Activated CD8-positive, alpha-beta memory T cell treated with anti-CD3 and anti-CD28 coated beads, Interleukin-2, amount 50 U/mL, for 24 hours (primary cell): ENCODE results near the gene C4orf50.

Experiments used
- DNase-seq: peaks from one replicate; pipeline ENCODE4 v3.0.0-alpha.2; 2020; ENCODE audit errors: extremely low read depth

Gene C4orf50

DNA sequence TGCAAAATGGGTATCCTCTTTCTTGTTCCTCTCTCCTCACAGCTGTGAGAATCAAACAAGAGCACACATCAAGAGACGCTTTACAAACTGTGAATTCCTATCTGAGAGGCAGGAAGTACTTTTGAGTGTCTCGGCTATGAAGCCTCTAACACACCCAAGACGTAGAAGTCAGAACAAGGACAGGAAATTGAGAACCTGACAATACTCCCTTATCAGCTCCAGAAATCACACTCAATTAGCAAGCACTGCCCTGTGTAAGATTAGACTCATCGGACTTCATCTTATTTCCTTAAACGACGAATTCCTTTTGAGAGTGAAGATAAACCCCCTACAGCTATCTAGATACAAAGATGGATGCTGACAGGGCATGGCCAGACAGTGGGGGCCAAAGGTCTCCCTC is 74.7 kb downstream of the C4orf50 start:
- no peak for DNase-seq

DNA sequence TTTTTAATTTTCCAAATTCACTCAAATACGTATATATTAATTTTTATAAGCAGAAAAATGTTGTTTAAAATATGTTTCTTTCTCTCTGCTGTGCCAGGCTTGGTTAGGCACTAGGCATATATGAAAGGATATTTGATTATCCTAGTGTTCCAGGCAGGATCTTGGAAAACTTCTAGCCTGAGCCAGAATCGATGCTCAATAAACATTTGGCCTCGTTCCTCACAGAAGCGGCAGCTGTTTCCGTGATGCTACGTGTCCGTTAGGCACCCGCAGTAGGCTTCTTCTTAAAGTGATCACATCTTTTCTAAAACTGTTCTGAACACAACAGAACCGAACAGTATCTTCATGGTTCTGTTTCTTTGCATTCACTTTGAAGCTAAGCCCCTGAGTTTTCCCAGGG is 75.3 kb downstream of the C4orf50 start:
- no peak for DNase-seq

DNA sequence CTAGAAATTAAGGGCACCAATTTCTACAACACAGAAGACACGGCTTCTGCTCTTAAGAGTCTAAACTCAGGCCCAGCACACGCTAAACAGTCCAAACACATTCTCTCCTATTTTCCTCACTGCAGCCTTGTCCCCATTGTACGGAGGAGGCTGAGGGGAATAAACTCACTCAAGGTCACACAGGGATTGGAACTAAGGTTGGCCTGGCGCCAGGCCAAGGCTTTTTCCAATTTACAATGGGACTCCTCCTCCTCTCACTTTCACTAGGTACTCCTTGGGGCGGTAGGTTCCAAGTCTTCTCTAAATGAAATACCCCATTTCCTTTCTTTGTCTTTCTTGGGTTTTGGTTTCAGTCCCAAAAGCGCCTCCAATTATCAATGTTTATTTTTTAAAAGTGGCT is 76.6 kb downstream of the C4orf50 start:
- no peak for DNase-seq

DNA sequence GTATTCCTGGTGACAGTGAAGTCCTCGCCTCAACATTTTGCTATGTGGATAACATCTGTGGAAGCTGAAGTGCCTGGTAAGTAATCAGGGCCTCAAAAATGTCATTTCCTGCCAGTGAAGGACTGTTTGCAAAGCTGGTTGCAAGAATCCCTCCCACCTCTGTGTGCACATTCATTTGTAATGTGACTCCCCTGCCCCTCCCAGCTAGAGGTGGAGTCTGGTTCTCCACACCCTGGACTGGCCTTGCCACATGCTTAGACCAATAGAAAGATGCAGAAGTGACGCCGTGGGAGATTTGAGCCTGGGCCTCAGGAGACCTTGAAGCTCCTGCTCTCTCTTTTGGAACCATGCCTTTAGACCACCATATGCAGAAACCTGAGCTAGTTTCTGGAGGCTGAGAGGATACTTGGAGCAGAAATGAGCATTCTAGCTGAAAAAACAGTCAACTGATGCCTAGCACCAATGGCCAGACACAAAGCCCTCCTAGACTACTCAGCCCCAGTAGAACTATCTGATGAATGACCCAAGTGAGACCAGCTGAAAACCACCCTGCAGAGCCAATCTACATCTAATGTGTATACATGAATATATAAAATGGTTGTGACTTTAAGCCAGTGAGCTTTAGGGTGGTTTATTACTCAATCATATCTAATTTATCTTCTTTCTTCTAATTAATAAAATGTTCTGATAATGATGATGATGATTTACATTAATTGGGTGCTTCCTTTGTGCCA is 77.6 kb downstream of the C4orf50 start:
- no peak for DNase-seq

DNA sequence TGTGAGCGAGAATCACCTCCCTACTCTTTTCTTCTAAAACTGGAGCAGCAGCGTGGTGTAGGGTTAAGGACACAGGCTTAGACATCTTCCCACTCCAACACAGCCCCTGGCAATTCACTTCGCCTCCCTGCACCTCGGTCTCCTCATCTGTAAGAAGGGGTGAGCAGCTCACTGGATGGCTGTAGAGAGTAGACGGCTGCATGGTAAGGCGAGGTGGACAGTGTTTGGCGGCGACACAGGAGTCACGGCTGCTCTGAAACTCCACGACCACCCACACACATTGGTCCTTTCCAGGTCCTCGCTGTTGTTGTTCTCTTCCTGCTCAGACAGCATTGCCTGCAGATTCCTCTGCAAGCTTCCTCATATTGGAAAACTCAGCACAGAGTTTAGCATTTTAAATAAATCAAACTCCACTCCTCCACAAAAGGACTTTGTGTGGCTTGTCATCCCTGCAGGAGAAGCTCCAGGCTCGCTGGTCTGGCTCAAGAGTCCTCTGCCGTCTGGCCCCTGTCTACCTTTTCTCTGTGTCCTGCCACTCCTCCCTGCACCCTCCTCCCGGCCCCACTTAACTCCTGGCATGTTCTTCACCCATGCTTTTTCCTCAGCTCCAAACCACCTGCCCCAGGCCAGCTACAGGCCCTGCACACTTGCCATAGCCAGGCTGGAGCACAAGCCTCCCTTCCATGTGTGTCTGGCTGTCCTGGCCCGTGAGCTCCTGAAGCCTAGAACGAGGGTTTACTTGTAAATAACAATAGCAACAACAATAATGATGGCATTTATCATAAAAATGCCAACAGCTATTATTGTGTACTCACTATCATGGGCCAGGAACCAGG is 84.0 kb downstream of the C4orf50 start:
- no peak for DNase-seq

DNA sequence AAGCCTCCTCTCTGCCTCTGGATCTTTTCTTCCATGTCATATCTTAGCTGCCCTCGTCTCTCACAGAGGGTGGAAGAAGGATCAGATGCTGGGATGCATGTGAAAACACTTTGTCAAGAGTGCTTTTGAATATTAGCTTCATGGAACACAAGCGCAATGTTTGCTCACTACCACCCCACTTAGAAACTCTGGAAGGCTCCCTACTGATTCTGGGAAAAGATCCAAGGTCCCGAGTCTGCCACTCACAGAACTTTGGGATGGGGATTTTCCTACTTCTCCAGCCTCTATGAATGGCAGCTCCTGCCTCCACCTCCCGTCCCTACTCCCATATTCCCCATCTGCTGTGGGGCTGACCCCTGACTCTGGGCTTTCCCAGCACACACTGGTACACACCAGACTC is 85.1 kb downstream of the C4orf50 start:
- DNase-seq = no peak

DNA sequence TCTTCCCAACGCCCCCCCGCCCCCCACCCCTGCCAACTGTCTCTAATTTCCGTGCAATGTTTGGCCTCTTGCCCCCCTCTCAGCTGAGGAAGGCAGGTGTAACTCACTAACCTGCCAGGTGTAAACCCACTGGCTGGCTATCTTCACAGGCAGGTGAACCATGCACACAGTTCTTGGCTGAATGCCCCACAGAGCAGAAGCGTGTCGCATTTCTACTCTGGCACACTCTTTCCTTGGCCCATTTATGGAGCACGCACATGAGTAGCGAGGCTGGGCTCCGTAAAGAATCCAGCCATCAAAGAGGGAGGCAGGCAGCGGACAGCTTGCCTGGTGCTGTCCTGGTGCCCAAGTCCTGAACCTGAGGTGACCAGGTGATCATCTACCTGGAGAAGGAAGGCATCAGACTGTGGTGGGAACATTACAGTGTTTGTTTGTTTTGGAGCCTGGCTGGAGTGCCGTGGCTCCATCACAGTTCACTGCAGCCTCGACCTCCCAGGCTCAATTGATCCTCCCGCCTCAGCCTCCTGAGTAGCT is 86.1 kb downstream of the C4orf50 start:
- DNase-seq = no peak

DNA sequence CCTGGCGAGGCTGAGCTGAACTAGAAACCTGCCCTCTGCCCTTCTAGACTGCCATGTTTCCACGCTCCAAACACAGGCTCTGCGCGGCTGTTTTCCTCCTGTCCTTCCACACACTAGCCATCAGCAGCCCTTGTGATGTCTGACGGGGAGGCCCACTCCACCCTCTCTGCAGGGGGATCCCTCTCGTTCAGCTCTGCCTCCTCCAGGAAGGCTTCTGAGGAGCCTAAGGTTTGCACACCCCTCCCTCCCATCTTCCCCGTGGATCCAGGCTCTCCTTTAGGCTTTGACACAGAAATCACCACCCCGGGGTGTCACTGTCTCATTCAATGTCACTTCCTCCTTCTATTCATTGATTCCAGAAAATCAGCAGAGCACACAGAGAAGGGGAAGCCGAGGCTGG is 86.7 kb downstream of the C4orf50 start:
- DNase-seq = no peak

DNA sequence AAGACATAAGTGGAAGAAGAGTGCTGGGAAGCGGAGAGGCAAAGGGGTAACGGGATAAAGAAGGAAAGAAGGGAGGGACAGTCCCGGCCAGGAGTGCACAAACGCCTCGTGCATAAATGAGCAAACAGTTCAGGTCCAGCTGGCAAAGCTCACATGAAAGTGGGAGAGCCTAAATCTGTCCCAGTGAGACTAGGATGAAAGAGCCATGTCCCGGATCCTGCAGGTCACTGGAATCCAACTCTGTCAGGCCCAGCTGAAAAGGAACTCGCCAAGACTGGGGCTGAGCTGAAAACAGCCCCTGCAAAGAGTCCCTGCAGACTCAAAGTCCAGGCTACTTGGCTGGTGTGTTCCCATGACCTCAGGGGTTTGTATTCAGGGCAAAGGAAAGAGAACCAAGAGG is 87.4 kb downstream of the C4orf50 start:
- DNase-seq = no peak

DNA sequence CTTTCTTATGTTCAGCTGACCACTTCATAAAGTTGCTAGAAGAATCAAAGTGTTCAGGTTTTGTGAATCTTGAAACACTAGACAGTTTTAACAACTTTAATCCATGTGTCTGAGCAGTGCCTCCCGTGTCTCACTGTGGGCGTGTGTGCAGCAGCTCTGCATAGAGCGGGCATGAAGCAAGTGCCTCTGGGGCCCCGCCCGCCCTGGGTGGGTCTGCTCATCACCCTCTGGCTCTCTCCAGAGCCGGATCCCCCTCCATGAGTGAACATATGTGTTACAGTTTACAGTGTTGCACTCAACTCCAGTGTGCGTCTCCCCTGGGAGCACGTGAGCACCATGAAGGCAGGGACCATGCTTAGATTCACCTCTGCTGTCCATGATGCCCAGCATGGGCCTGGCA is 87.8 kb downstream of the C4orf50 start:
- DNase-seq = no peak

DNA sequence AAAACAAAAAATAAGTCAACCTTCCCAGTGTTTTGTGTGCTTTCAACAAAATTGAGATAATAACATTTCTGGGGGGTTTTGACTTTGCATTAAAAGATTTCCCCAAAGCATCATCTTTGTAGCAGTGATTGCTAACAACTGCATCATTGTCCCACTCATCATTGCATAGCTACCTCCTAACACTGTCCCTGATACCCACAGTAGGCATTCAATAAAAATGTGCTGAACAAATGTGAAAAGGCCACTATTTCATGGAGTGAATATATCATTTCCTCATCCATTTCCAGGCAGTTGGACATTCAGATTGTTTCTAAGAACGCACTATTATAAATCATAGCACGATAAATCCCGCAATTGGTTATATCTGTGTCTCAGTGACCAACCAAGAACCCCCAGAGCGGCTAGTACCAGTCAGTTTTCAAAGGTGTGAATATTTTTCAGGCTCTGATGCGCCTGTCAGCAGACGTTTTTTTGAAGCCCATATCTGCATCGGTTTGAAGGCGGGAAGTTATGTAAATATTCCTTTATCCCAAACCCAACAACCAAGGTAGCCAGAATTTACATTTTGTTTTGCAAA is 89.3 kb downstream of the C4orf50 start:
- no peak for DNase-seq

DNA sequence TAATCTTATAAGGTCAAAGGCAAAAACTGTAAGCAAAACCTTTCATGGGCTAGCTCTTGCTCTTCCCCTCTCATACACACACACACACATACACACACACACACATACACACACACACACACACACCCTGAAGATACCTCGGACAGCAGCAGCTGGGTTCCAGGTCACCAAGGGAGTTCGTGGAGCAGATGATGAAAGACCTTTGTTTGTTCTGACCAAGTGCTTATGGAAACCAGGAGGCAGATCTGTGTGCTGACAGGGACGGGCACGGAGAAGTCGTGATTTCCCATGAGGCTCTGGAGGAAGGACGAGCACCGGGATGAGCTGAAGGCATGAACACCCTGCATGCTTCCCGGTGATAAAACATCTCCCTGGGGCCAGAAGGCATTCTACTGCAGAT is 90.0 kb downstream of the C4orf50 start:
- no peak for DNase-seq

DNA sequence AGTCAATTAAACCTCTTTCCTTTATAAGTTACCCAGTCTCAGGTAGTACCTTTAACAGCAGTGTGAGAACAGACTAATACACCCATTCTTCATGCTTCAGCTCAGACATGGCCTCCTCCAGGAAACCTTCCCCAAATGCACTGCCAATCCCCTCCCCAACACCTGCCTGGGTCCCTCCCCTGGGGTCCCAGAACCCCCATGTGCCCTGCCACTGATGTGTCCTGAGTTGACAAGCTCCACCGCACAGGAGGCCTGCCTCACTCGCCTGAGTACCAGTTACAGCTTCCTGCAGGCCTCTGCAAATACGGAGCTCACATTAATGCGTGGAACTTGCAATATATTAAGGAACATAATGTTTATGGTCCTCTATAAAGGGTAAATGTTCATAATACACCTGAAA is 90.5 kb downstream of the C4orf50 start:
- no peak for DNase-seq

DNA sequence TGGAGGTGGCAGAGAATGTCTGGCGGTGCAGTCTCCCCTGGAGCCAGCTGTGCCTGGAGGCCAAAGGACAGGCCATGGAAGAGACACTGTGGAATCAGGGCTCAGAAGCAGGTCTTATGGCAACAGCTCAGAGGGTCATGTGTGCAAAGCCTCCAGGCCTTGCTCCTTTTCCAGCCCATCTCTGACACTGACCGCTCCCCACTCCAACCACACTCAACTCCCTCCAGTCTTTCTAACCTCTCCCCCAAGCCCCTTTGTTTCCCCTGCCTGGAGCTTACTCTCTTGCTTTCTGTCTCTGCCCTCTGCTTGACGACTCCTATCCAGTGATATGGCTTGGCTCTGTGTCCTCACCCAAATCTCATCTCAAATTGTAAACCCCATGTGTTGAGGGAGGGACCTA is 91.1 kb downstream of the C4orf50 start:
- DNase-seq = no peak

DNA sequence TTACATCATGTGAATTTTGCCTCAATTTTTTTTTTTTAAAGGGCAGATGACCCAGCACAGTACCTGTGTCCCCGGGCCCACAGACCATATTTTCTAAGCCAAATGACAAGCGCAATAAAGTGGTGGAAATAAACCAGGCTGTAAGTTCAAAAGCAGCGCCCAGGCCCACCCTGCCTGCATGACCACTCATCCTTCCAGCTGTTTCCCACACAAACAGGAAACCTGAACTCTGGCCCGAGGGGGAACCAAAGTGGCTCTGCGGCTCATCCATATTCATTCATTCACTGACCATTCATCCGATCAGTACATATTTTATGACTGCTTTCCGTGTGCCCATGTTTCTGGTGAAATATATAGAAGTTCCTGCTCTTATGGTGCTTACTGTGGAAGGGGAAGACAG is 91.6 kb downstream of the C4orf50 start:
- DNase-seq = no peak

DNA sequence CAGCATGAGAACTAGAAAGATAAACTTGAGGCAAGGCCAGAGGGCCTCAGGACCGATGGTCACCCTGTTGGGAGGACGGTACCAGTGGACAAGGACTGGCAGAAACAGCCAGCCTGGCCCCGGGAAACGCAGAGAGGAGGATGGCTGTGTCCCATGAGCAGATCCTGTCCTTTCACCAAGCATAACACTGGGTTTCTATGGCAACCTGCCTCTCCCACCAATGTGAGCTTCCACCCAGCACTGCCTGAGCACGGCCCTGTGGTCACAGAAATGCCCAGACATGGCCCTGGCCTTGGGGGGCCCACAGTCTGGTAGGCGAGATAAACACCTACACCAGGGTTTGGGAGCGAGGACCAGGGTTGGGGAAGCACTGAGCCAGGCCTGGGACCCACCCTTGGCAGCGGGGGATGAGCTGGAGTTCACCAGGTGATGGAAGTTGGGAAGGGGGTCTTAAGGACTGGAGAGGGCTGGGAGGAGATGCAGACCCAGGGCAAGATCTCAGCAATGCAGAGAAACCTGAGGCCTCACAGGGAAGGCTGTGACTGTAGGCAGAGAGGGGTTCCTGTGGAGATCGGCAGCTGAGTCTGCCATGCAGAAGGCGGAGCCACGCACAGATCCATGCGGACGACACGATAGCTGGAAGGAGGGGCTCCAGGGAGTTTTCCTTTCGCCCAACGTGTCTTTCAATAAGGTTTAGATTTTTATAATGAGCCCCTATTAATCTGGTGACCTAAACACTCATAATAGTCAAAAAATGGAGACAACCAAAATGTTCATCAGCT is 92.6 kb downstream of the C4orf50 start:
- DNase-seq = no peak

DNA sequence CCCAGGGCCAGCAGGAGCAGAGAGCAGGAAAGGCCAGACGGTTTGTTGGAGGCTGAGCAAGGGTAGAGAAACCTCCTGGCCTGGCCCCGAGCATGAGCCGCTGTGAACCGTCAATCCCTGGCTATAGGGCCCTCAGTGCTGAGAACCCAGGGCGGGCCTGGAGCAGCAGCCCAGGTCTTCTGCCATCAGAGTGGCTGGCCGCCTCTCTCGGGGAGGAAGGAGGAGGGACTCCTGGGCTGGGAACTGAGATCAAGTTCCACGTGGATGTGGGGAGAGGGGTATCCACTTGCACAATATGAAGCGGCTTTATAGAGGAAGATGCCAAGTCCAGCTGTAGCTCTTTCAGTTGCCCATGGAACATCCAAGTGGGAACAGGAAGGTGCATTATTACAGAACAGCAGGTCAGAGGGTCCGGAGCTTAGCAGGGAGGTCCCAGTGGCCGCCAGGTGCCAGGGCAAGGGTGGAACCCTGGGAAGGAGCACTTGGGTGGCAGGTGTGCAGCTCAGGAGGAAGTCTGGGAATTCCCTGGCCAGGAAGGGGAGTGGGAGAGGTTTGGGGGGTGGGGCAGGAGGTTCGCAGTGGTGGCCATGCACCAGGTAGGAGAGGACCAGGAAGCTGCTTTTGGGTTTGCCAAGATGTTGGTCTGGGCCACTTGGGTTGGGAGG is 93.6 kb downstream of the C4orf50 start:
- DNase-seq = no peak

DNA sequence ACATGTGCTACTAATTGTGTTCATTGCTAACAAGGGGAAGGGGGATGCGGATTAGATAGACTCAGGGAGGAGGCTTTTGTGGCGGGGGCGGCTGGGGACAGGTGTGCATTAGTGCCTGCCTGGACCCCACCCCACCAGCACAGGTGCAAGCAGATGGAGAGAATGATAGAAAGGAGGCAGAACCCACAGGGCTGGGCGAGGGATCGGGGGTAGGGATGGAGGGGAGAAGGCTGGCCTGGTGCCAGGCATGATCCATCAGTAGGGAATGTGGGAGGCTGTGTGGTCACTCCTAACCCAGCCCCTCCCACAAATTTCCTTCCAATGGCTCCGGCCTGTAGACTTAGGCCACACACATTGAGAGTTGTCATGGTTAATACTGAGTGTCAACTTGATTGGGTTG is 94.9 kb downstream of the C4orf50 start:
- no peak for DNase-seq

DNA sequence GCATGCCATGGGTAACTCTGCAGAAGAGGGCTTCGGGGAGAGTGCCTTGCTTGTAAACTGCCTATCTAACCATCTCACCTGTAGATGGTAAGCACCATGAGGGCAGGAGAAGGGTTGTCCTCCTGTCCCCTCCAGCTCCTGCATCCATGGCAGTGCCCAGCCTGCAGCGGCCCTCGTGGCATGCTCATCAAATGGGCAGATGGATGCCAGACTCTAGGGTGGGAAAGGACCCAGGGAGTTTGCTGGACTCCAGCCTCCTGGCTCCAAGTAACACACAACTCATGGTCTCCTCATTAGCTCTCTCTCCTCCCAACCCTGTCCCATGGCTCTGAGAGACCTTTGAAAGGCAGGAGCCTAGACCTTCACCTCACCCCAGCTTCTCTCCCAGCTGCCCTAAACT is 95.7 kb downstream of the C4orf50 start:
- no peak for DNase-seq

DNA sequence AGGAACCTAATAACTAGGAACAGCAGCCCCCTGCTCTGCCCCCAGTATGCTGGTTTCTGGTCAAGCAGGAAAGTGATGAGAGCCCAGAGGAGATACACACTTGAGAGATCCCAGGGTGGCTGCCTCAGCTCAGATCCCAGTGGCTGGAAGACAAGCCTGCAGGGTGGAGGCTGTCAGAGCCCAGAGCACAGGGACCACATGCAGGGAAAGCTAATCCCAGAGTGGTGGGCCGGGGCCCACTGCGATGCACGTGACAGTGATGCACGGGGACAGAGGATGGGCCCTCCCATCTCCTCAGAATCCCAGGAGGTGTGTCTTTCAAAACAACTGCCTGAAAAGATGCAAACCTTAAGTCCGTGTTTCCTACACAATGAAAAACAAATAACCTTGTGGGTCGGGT is 96.2 kb downstream of the C4orf50 start:
- no peak for DNase-seq
